Smooth muscle cell of the umbilical artery (primary cell): ENCODE measurements around the gene GPHB5. TPM values are rescaled to one million over a fixed set of nuclear protein-coding genes. Genes with fewer than 3 reads are reported as not detected.

Experiments used
- total RNA-seq: library from RNA; depleted of rRNA; stranded (reverse); fragments of >200 nt; gene quantifications from 2 replicates; pipeline ENCODE4 v1.2.3, GENCODE V29; 2014

GPHB5 gene, protein sequence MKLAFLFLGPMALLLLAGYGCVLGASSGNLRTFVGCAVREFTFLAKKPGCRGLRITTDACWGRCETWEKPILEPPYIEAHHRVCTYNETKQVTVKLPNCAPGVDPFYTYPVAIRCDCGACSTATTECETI
- not detected in 2 replicates for total RNA-seq

DNA sequence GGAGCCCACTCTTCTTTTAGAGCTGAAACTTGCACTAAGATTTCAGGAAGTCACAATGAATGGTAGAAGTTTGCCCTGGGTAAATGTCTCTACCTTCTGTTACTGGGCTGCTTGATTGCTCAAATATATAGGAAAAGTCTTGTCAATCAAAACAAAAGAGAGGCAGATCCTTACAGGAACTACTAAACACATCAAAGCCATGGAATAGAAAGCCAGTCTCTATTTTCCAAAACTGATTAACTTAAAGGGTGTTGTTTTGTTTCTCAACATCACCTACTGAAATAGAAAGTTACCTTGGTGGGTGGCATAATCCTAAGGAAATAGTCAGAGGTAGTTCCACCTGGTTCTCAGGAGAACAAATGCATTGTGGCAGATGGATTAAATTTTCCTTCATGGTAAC is at the start of gene GPHB5:
TSS of gene GPHB5 (minus strand) at position 101 of the 400 bp plus-strand sequence. CDS start 1,086 bp downstream, outside the sequence.

Other genes with a start within 250 kb of the GPHB5 start
- gene RHOJ, start 114.5 kb downstream of the GPHB5 start, total RNA-seq, result 3.5 and 4.2 TPM in 2 replicates
- 24.3 and 46.0 TPM in 2 replicates for gene PPP2R5E, start 224.4 kb upstream of the GPHB5 start, total RNA-seq